MCF 10A (cell line): Measurements from ENCODE around the gene AGAP1. TPM values are rescaled to one million over a fixed set of nuclear protein-coding genes. Genes with fewer than 3 reads are reported as not detected.
A peak's percentile ranks its signal among the peaks of the same experiment; 100 is the strongest.

Source experiments
- BruUV-seq: library from RNA; stranded (reverse); fragments of 400-500 nt; replicated peaks from 2 replicates; lab custom pipeline; 2021; lab: Mats Ljungman, UMichigan
- CTCF ChIA-PET: fragments of 300-600 bp; sonication (Branson Sonifier 250); formaldehyde crosslinking; extraction: SDS; loops from one replicate; lab custom pipeline; 2021; ENCODE audit warnings: antibody characterized with exemption, inconsistent platforms; lab: Yijun Ruan, JAX
- POLR2A ChIA-PET: fragments of 300-600, 350-650 bp; sonication (Branson Sonifier 250); formaldehyde crosslinking; extraction: SDS; loops from one replicate; lab custom pipeline; 2020; ENCODE audit warnings: antibody characterized with exemption, inconsistent platforms; lab: Yijun Ruan, JAX
- DNase-seq: peaks from one replicate; pipeline ENCODE4 v3.0.0-alpha.2; 2018; ENCODE audit not compliant: unreplicated experiment
- H3K27ac Mint-ChIP-seq: one replicate; pipeline ENCODE4 v1.8.0; 2022; ENCODE audit warnings: mild to moderate bottlenecking, low read depth, mixed read lengths; ENCODE audit not compliant: unreplicated experiment
- H3K27me3 Mint-ChIP-seq: one replicate; pipeline ENCODE4 v1.8.0; 2022; ENCODE audit warnings: mixed read lengths; ENCODE audit not compliant: insufficient read depth, unreplicated experiment
- H3K36me3 Mint-ChIP-seq: one replicate; pipeline ENCODE4 v1.8.0; 2022; ENCODE audit warnings: mild to moderate bottlenecking, moderate library complexity, mixed read lengths; ENCODE audit not compliant: insufficient read depth, unreplicated experiment
- H3K4me1 Mint-ChIP-seq: one replicate; pipeline ENCODE4 v1.8.0; 2022; ENCODE audit warnings: mixed read lengths; ENCODE audit not compliant: insufficient read depth, unreplicated experiment
- H3K4me3 Mint-ChIP-seq: one replicate; pipeline ENCODE4 v1.8.0; 2022; ENCODE audit warnings: mild to moderate bottlenecking, moderate library complexity, mixed read lengths; ENCODE audit not compliant: unreplicated experiment
- H3K9me3 Mint-ChIP-seq: one replicate; pipeline ENCODE4 v1.8.0; 2022; ENCODE audit warnings: mixed read lengths; ENCODE audit not compliant: unreplicated experiment
- CTCF ChIP-seq: fragments of 200-600 bp; IDR thresholded peaks from one replicate; pipeline ENCODE4 v1.8.0; 2022; ENCODE audit warnings: antibody characterized with exemption, mild to moderate bottlenecking; ENCODE audit not compliant: unreplicated experiment
- intact Hi-C: fragments of 100-400 bp; cut with micrococcal nuclease; formaldehyde crosslinking; loops from 2 replicates; pipeline ENCODE4 v1.14.1; 2022
- total RNA-seq: library from RNA; stranded (reverse); gene quantifications from 2 replicates; pipeline ENCODE4 v1.2.3, GENCODE V29; 2022

Gene AGAP1
- total RNA-seq, 1 experiment from 2014 or later = 41.3 TPM

- intact Hi-C loops = no loop called here
- ChIA-PET POLR2A (no interaction called here), CTCF (interaction anchor here (0.6 to 0.9 kb wide), 6 partner anchors 10 to 246 kb away, joined by 3 to 11 read pairs (median 4); no protein-coding TSS in a partner anchor)
- TF ChIP-seq CTCF = peak; percentile 20
- Mint-ChIP-seq H3K36me3 (peaks cover 27% of the 10 kb centered on the region), H3K27ac (no peak overlapping the region), H3K27me3 (no peaks in the 10 kb centered on the region), H3K4me3 (no peak overlapping the region), H3K9me3 (no peaks in the 10 kb centered on the region), H3K4me1 (peaks cover 12% of the 10 kb centered on the region)
- no TSS peak for BruUV-seq
- peak; percentile 45 for DNase-seq
These were observed 299.4 kb downstream of the AGAP1 start for GRCh38 chr2:235793163-235793752.

- no TSS peak for BruUV-seq
These were observed 305.4 kb downstream of the AGAP1 start for GRCh38 chr2:235799281-235799680.

GRCh38 chr2:235802542-235802941, 308.7 kb downstream of the AGAP1 start:
- no peaks in the 10 kb centered on the region for H3K27me3 Mint-ChIP-seq
- intact Hi-C loops = no loop called here
- no peaks in the 10 kb centered on the region for H3K9me3 Mint-ChIP-seq
- no TSS peak for BruUV-seq
- no peak overlapping the region for H3K27ac Mint-ChIP-seq
- DNase-seq = no peak
- no peak for TF ChIP-seq CTCF
- H3K4me3 Mint-ChIP-seq = no peak overlapping the region
- ChIA-PET CTCF (interaction anchor here (0.6 to 1.0 kb wide), 2 partner anchors 545 to 551 kb away, joined by 3 to 4 read pairs; no protein-coding TSS in a partner anchor), POLR2A (interaction anchor here (0.7 kb wide), 1 partner anchor 551 kb away, joined by 3 read pairs; no protein-coding TSS in a partner anchor)
- H3K4me1 Mint-ChIP-seq = no peaks in the 10 kb centered on the region
- H3K36me3 Mint-ChIP-seq = peaks cover 53% of the 10 kb centered on the region

More at GRCh38 chr2:235799281-235799680, 305.4 kb downstream of the AGAP1 start:
- H3K36me3 Mint-ChIP-seq = peaks cover 43% of the 10 kb centered on the region
- no peaks in the 10 kb centered on the region for H3K9me3 Mint-ChIP-seq
- H3K27ac Mint-ChIP-seq = no peak overlapping the region
- TF ChIP-seq CTCF = no peak
- H3K4me3 Mint-ChIP-seq = no peak overlapping the region
- POLR2A ChIA-PET = no interaction called here
- no peaks in the 10 kb centered on the region for H3K4me1 Mint-ChIP-seq
- CTCF ChIA-PET = interaction anchor here (0.7 kb wide), 1 partner anchor 118 kb away, joined by 4 read pairs; no protein-coding TSS in a partner anchor
- no peak for DNase-seq
- intact Hi-C loops = no loop called here
- H3K27me3 Mint-ChIP-seq = no peaks in the 10 kb centered on the region

GRCh38 chr2:235803028-235803427, 309.2 kb downstream of the AGAP1 start:
- BruUV-seq = no TSS peak
- H3K4me3 Mint-ChIP-seq = no peak overlapping the region
- no peaks in the 10 kb centered on the region for H3K27me3 Mint-ChIP-seq
- H3K36me3 Mint-ChIP-seq = peaks cover 49% of the 10 kb centered on the region
- no peak overlapping the region for H3K27ac Mint-ChIP-seq
- no peaks in the 10 kb centered on the region for H3K9me3 Mint-ChIP-seq
- intact Hi-C loops = no loop called here
- ChIA-PET POLR2A (no interaction called here), CTCF (no interaction called here)
- no peaks in the 10 kb centered on the region for H3K4me1 Mint-ChIP-seq
- TF ChIP-seq CTCF = no peak
- no peak for DNase-seq
